GM19467 (cell line): Measurements from ENCODE around the gene GRHL3.

Experiments used
- ATAC-seq: cut with Tn5 transposase; IDR thresholded peaks from one replicate; pipeline ENCODE4 v1.9.1; 2021; ENCODE audit warnings: mild to moderate bottlenecking, moderate library complexity; ENCODE audit not compliant: unreplicated experiment

Gene GRHL3

GRCh38 chr1:24292887-24293286, 26.3 kb upstream of the GRHL3 start:
- ATAC-seq: no peak

- ATAC-seq: no peak
Measured at GRCh38 chr1:24293392-24294227, 25.5 kb upstream of the GRHL3 start.

GRCh38 chr1:24294228-24294672, 24.9 kb upstream of the GRHL3 start:
- ATAC-seq: no peak

DNA sequence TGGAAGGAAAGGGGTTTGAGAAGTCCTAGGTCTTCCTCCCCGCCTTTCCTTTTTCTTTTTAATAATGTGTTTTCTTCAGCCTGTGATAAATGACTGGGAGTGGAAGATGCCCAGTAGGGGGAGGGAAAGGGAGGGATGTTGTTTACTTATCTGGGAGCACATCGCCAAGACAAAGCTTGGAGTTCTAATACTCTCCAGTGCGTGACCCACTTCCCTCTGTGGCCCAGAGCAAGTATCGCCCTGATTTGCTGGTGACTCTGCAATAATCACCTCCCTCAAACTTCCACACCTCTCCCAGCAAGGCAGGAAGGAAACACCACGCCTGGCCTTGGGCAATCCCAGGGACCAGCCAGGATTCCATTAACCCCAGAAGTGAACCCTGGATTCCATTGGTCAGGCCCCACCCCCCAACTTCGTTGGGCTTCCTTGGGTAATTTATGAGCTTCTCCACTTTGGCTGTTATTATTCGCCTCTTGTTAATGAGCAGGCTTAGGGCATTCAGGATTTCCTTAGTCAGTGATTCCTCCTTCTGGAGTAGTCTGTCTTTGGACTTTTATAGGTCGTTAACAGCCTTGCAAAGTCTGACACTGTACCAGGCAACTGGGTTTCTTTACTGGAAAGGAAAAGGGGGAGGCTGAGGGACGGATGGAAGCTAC, 24.3 kb upstream of the GRHL3 start:
- no peak for ATAC-seq

GRCh38 chr1:24295535-24295934, 23.6 kb upstream of the GRHL3 start:
- no peak for ATAC-seq

- no peak for ATAC-seq
Measured at GRCh38 chr1:24297187-24297851, 21.8 kb upstream of the GRHL3 start.

DNA sequence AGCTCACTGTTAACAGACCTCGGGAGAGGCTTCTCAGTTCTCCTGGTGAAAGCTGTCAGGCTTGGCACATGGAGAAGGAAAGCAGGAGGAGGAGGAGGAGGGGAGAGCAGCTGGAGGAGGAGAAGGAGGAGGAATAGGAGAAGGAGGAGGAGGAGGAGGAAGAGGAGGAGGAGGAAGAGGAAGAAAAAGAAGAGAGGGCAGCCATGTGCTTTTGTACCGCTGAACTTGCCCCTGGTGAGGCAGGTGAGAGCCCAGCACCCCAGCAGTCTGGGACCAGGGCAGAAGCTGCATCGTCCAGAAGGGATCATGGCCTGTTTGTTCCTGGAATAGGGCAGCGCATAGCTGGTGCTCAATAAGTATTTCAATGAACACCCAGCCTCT, 21.3 kb upstream of the GRHL3 start:
- ATAC-seq: no peak

DNA sequence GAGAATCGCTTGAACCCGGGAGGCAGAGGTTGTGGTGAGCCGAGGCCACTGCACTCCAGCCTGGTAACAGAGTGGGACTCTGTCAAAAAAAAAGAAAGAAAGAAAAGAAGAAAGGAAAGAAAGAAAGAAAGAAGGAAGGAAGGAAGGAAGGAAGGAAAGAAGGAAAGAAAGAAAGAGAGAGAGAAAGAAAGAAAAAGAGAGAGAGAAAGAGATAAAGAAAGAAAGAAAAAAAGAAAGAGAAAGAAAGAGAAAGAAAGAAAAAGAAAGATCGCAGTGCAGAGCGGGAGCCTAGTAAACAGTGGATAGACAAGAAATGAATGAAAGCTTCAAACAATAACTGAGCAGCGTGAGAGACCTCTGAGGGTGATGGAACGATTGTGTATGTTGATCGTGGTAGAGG, 20.6 kb upstream of the GRHL3 start:
- ATAC-seq: no peak

- ATAC-seq: no peak
Measured at GRCh38 chr1:24299901-24300300, 19.3 kb upstream of the GRHL3 start.

- ATAC-seq: no peak
Measured at GRCh38 chr1:24300971-24301784, 18.0 kb upstream of the GRHL3 start.

GRCh38 chr1:24301785-24302175, 17.4 kb upstream of the GRHL3 start:
- ATAC-seq: no peak

GRCh38 chr1:24302209-24302611, 16.9 kb upstream of the GRHL3 start:
- ATAC-seq: no peak

DNA sequence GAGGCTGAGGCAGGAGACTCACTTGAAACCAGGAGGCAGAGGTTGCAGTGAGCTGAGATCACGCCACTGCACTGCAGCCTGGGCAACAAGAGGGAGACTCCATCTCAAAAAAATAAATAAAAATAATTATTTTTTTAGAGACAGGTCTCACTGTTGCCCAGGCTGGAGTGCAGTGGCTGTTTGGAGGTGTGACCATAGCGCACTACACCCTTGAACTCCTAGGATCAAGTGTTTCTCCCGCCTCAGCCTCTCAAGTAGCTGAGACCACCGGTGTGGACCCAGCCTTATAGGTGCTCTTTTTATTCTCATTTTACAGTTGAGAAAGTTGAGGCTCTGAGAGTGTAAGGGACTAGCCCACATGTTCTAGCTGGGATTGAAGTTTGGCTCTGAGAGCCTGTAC, 15.6 kb upstream of the GRHL3 start:
- no peak for ATAC-seq

- no peak for ATAC-seq
Measured at GRCh38 chr1:24304763-24305162, 14.4 kb upstream of the GRHL3 start.

- ATAC-seq: no peak
Measured at GRCh38 chr1:24308365-24309015, 10.7 kb upstream of the GRHL3 start.

DNA sequence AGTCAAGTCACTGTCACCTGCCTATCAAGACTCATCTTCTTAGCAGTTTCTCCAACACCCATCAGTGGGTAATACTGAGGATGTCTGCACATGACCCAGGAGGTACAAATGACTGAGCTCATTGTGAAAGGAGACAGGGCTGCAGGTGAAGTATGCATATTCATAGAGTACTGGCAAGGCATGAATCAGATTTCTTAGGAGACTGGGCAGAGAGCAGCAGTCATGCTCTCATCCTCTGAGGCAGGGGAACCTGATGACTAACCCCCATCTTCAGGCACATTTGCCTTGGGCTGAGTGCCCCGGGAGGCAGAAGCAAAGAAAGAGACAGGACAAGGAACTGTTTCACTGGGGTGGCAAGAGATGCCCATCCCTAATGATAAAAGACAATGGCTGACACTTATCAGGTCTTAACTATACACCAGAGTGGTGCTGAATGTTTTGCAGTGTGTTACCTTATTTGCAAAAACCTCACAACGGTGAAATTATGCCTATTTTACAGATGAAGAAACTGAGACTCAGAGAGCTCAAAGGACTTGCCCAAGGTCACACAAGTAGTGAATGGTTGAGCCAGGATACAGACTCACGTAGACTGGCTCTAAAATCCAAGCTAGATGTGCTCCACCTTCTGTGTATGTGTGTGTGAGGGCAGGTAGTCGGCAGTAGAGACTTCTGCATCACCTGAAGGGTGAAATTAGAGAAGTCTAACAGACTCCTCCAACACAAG, 9.2 kb upstream of the GRHL3 start:
- no peak for ATAC-seq

DNA sequence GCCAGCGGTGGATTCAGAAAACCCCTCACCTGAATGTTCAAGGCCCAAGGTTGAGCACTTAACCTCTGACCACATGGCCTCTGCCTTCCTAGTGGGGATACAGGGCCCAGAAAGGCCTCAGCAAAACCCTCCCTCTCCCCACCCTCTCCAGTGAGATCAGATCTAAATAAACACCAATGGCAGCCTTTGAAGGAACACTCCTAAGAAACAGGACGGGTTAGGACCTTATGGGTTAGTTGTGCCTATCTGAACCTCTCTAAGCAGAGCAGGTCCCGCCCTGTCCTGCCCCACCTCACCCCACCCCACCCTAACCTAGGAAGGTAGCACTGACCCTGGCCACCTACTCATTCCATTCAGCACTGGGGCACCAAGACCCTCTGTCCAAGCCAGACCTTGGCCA, 7.9 kb upstream of the GRHL3 start:
- ATAC-seq: no peak

DNA sequence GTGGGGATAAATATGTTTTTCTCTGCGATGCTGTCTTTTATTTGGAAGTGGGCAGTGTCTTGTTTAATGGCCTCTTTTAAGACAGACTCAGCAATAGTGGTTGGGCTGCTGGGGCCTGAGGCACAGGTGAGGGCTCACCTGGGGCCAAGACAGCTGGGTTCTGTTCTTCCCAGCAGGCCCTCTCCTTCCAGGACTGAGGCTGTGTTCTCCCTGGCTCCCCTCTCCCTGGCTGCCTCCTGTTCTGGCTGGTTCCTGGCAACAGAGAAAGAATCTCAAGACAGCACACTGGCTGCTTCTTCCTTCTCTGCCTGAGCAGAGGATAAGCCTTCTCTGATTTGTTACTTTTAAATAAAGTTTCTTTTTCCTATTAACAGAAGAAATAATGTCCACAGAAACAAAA, 7.4 kb upstream of the GRHL3 start:
- ATAC-seq: no peak

- ATAC-seq: no peak
Measured at GRCh38 chr1:24315391-24315790, 3.8 kb upstream of the GRHL3 start.

DNA sequence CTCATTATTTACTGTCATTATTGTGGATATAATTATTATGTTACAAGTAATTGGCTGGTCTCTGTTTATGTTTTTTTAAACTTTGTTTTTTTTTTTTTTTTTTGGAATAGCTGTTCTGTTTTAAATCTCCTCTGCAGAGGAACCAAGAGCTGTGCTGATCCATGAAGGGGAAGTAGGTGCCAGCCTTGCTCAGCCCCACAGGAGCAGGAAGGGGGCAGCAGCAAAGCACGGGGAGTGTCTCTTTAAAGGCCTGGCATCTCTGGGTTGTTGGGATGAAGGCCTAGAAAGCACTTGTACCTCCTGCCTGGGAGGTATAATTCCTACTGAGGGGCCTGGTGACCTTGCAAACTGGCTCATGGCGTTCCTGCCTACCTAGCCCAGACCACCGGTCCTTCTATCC, 2.5 kb upstream of the GRHL3 start:
- ATAC-seq: no peak
